GM19351 (cell line): Measurements from ENCODE around the gene CMTM3.
A peak's percentile ranks its signal among the peaks of the same experiment; 100 is the strongest.
"Not testable (repeated sequence)": the region's sequence is repeated elsewhere in the genome, so short reads cannot be mapped to it uniquely, and the experiment has no call there.

Source experiments
- ATAC-seq: cut with Tn5 transposase; IDR thresholded peaks from one replicate; pipeline ENCODE4 v1.9.1; 2021; ENCODE audit warnings: mild to moderate bottlenecking, moderate library complexity; ENCODE audit not compliant: unreplicated experiment

Gene CMTM3

DNA sequence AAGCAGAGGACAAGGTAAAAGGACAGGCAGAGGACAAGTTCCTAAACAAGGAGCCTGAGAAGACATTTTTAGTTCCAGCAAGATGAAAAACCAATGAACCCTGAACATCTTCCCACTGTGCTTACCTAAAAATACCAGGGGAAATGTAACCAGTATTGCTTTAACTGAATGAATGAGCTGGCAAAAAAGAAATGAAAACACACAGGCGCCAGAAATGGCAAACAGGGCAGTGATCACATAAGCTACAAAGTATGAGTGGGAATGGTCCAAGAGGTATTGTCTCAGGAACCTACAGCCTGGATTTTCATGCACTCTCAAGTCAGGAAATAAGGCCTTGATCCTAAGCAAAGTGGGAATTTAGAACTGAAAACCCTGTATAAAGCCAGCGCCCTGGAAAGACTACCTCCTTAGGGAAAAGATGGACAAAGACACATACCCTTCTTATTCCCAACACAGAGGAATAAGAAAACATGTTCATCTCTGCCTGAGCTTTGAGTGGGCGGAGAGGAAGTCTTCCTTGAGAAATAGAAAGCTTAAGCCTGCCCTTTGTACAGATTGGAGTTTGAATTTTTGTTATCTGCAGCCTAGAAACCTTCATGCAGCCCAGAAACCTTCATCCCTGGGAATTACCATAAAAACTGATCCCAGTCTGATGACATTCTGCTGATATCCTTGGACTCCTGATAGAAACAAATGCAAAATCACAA is 23.1 kb upstream of the CMTM3 start:
- ATAC-seq = no peak

DNA sequence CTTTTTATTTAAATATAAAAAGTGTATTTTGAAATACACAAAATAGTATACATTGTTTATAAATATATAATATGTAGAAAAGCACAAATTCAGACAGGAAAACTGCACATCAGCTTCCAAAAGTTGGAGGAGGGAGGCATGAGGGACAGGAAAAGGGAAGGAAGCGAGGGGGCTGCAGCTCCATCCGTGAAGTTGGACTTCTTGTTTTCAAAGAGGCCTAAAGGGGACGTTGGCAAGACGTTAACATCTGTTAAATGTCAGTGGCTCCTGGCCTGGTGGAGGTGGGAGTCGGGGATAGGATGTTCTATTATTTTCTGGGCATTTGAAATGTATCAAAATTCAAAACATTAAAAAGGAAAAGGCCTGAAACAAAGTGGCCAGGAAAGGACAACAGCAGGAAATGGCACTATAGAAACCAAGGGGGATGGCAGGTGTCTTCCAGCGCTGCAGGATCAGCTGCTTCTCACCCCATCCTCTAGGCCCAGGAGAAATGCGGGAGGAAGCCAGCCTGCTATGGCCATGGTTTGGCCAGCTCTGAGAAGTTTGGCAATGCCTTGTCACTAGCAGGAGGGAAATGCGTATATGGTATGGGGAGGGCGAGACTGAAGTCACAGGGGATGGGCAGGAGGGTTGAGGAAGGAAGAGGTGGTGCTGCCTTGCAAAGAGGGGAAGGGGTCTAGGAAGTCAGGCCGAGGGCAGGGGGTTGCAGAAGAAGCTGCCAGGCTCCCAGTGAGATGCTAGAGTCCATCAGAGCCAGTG is 18.8 kb upstream of the CMTM3 start:
- no peak for ATAC-seq

DNA sequence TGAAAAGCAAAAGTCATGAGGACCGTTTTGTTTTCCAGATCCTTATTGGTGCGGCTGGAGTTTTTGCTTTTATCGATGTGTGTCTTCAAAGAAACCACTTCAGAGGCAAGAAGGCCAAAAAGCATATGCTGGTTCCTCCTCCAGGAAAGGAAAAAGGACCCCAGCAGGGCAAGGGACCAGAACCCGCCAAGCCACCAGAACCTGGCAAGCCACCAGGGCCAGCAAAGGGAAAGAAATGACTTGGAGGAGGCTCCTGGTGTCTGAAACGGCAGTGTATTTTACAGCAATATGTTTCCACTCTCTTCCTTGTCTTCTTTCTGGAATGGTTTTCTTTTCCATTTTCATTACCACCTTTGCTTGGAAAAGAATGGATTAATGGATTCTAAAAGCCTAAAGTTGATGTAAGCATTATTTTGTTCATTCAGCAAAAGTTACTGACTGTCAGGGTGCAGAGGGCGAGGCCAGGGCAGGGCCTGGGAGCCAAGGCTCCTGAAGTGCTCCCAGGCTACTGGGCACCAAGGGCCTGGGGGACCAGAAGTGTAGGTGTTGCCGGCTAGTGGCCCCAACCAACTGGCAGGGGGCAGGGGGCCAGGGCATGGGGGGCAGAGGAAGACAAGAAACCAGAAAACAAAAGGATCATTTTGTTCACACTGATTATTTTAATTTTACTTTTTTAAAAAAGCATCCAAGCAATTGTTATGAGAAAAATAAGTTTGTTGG is 16.5 kb upstream of the CMTM3 start:
- no peak for ATAC-seq

DNA sequence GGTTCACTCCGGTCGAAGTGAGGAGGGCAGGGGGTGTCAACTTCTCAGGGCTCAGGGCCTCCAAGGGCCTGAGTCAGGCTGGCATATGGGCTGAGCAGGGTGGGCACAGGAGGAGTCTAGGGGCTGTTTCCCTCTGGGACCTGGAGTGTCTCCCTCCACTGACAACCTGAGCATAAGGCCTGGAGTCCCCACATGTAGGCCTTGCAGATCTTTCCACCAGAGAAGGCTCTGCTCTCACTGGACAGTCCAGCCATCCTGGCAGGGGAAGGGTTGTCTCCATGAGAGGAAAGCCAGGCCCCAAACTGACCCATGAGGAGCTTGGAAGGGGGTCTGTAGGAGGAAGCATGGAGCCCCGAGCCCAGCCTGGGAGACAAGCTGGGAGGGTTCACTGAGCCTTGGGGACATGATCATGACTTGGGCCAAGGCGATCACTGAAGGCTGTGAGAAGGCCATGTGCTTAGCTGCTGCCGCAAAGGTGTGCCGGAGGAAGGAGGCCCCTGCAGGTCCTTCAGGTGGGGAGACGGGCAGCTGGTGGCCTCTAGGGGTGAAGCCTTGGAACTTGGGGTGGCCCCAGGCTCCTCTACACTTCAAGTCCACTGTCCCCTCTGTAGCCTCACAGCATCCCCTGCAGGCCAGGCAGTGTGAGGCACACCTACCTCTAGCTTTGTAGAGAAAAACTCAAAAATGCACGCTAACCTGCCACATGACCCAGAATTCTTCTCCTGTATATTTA is 15.4 kb upstream of the CMTM3 start:
- ATAC-seq = peak; percentile 99

DNA sequence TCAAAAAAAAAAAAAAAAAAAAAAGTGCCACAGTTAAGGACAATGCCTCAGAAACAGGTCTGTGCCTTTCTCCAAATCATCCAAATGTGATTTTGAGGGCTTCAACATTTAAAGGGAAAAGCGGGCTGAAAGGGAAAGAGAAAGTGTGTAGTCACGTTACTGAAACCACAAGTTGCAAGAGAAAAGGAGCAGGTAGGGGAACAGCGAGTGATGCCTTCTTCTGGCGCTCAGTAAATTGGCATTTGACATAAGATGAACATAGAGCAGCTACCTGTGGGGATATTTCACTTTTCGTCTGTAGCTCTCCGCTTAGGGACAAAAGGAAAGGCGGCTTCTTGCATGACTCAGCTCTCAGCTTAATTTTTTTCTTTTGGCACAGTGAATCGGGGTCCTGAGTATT is 14.2 kb upstream of the CMTM3 start:
- no peak for ATAC-seq

DNA sequence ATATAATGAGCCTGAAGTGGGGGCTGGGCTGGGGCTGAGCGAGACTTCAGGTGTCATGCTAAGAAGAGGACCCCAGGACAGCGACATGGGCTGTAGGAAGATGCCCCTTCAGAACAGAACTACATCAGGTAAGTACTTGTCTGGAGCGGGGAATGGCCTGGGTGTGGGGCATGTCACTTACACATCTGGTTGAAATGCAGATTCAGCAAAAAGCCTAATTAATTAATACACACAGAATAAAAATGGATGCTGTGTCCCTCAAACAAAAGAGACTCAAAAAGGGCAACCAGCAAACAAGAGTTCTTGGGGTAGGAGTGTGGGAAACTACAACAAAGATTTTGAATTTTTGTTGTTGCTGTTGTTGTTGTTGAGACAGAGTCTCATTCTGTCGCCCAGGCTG is 13.5 kb upstream of the CMTM3 start:
- no peak for ATAC-seq

DNA sequence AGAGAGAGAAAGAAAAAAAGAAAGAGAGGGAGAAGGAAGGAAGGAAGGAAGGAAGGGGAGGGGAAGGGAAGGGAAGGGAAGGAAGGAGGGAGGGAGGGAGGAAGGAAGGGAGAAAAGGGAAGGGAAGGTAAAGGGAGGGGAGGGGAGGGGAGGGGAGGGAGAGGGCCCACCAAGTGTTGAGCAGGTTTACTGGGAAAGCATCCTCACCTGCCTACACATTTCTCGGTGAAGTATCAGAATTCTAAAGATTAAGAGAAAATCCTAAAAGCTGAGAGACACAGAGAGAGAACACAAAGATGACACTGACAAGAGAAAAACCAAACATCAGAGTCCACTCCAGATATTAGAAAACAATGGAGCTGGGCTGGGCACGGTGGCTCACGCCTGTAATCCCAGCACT is 12.3 kb upstream of the CMTM3 start:
- no peak for ATAC-seq

DNA sequence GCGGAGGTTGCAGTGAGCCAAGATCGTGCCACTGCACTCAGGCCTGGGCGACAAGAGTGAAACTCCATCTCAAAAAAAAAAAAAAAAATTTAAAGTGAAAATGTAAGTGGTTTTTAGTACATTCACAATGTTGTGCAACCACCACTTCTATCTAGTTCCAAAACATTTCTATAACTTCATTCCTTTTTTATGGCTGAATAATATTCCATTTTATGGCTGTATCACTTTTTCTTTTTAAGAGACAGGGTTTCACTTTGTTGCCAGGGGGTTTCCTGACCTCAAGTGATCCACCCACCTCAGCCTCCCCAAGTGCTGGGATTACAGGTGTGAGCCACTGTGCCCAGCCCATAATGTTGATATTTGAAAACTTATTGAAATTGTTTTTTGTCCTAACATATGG is 11.7 kb upstream of the CMTM3 start:
- no peak for ATAC-seq

DNA sequence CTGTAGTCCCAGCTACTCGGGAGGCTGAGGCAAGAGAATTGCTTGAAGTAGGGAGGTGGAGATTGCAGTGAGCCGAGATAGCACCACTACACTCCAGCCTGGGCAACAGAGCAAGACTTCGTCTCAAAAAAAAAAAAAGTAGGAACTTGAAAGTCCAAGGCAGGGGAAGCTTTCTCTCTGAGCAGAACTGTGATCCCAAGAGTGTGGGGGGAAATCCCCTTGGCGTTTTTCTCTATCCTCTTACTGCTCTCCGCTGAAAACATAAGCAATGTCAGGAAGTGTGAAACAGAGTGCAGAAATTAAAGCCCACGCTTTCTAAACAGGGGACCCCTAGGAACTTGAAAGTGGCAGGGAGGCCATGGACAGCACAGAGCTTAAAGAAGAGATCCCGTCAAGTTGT is 9.8 kb upstream of the CMTM3 start:
- no peak for ATAC-seq

DNA sequence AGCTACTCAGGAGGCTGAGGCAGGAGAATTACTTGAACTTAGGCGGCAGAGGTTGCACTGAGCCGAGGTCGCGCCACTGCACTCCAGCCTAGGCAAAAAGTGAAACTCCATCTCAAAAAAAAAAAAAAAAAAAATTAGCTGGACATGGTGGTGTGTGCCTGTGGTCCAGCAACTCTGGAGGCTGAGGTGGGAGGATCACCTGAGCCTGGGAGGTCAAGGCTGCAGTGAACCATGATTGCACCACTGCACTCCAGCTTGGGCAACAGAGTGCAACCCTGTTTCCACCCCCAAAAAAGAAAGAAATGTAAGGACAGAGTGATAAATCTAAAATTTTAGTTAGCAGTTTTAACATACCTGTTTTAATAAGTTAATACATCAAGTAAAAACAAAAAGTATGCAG is 7.9 kb upstream of the CMTM3 start:
- ATAC-seq = not testable (repeated sequence)

DNA sequence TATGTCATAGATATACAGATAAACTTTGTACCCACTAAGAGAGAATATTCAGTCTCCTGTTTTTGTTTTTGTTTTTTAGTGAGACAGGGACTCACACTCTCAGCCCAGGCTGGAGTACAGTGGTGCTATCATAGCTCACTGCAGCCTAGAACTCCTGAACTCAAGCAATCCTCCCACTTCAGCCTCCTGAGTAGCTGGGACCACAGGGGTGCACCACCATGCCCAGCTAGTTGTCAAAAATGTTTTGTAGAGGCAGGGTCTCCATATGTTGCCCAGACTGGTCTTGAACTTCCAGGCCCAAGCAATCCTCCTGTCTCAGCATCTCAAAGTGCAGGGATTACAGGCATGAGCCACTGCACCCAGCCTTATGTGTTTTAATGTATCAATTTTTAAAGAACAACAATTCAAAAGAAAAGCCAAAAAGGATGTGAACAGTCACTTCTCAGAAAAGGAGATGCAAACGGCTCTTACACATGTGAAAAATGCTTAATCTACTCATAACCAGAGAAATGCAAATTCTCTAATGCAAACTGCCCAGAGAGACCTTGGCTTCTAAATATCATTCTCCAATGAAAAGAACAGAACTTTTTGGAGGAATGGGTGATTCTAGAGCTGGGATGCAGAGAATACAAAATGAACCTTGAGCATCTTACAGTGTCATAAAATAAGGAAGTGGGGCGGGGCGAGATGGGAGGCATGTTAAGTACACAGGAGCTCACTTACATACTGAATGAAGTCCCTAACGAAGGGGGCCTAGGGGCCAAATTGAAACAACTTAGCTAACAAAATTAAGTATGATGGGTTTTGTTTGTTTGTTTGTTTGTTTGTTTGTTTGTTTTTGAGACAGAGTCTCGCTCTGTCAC is 7.3 kb upstream of the CMTM3 start:
- ATAC-seq = peak; percentile 73

DNA sequence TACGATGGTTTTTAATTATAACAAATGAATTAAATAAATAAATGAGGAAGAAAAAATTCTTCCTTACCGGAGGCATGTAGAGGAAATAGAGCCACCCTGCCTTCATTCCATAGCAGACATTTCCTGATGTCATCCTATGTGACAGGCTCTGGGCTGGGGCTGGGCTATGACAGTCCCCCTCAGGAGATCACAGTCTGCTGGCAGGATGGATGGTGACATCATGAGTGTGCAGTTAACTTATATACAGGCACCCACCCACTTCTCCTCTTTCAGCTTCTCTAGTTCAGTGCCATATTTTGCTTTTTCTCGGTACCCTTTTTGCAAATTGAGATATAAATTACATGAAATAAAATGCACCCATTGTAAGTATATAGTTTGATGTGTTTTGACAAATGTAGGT is 6.4 kb upstream of the CMTM3 start:
- no peak for ATAC-seq

DNA sequence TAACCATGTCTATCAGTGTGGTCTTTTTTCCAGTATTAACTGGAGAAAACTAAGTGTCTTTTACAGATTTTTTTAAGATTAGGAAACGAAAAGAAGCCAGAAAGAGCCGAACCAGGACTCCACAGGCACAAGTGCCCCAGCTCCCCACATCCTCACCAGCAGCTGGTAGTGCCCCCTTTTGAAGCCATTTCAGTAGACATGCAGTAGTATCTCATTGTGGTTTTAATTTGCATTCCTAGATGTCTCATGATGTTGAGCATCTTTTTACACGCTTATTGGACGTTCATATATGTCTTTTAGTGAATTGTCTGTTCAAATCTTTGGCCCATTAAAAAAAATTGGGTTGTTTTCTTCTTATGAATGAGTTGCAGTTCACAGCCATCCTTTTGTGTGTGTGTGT is 4.8 kb upstream of the CMTM3 start:
- ATAC-seq = no peak

DNA sequence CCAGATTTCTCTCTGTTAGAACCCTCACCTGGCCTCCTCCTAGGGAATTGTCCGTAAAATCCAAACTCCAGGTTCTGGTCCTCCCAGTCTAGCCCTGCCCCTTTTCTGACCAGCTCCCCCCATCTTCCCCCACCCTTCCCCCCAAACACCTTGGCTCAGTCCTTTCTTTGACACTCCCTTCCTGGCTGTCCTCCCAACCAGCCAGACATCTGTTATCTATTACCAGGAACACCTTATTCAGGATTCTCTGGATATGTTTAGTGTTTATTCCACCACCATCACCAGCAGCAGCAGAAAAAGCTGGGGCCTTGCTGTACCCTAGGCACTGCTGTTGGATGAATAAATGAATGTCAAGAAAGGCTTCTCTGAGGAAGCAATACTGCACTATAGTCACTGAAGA is 4.0 kb upstream of the CMTM3 start:
- ATAC-seq = no peak

DNA sequence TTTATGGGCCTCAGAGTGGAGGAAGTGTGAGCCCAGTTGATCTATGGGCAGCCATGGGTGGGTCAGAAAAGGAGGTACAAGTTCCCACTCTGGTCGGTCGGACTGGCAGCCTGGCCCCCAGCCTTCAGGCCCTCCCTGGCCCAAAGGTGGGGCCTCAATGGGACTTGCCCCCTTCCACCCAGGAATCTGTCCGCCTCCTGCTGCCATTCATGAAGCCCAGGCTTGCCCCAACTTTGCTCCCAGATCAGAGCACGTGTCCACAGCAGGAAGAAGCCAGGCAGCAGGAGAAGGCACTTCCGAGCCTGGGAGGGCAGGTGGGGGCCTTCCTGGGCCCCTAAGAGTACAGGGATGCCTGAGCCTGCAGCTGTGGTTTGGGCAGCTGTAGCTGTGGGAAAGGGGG is 3.0 kb upstream of the CMTM3 start:
- ATAC-seq = no peak

DNA sequence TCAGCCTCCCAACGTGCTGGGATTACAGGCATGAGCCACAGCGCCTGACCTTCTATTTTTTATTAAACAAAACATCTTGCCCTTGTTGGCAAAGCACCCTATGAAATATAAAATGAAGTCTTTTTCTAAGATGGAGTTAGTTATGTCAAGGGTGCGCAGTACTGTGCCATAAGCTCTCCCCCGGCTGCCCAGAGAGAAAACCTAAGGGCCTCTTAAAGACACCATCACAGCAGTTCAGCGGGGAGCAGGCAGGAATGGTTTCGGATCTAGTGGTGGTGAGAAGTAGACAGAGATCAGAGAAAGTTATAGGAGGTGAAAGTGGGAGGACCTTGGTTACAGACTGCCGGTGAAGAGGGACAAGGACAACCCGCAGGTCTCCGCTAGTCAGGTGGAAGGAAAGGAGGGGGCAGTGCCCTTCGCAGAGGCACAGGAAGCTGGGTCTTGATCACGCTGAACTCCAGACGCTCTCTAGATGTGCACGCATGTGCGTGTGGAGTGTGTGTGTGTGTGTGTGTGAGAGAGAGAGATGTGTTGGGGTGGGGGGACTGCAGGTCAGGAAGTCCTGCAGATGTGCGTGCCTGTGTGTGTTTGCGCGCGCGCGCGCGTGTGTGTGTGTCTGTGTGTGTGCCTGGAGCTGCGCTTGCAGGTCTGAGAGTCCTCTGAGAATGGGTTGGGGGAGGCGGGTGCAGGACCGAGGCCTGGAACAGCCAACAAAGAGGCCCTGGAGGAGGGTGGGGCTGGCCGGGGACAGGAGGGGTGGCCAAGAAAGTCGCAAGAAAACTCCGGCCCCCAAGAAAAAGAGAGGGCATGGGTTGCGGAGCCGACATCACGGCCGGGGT is 748 bp upstream of the CMTM3 start:
- ATAC-seq = peak; percentile 21

DNA sequence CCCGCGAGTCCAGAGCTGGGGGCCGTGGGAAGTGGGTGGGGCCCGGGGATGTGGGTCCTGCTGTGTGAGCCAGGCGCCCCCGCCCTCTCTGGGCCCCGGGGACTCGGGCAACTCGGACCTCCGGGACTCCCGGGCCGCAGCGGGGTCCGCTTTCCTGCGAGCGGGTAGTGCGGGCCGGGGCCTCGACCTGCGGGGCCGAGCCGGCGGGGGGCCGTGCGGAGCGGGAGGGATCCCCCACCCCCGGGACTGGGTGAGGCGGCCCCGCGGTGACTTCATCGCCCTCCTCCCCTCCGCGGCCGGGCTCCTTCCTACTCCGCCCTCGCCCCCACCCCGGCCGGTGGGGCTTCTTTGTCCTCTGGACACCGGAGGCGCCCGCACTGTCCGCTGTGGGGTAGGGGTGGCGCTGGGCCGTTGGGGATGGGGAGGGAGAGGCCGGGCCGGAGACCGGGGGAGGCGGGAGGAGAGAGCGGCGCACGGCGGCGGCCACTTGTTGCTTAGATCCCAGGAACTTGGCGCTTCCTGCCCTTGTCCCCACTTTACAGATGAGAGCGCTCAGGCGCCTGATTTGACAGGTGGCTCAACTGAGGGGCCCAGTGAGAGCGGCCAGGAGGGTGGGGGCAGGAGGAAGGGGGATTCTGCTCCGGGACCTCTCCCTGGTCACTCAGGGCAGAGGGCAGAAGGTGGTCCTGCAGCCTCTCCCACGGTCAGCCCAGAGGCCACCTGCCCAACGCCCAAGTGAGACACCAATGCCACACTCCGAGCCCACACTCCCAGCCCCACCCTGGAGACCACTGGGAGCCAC is 874 bp downstream of the CMTM3 start:
- peak; percentile 11 for ATAC-seq

DNA sequence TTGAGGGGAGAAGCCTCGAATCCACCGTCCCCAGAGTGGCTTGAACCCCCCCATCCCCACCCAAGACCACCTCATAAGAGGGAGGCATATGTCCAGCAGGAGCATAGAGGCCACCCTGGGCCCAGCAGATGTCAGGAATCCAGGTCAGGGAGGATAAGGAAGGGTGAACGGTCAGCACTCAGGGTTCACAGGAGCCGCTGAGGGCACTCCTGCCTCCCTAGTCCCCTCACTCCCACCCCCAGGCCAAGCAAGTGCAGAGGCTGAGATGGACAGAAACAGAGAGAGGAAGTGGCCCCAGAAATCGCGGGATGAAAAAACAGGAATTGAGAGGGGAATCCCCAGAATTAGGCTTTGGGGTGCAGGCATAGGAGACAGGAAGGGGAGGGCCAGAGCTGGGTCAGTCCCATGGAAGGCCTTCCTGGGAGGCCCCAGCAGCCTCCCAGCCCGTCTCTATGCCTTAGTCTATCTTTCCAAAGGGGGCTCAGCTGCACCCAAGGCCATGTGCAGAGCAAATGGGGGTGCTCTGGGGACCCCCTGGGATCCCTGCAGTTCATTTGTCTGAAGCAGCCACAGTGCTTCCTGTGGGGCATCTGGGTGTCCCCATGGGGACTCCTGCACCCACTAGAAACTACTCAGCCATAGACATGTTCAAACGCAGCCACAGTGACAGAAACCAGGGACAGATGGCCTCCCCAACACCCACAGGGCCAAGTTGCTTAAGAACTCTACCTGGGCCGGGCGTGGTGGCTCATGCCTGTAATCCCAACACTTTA is 1.7 kb downstream of the CMTM3 start:
- ATAC-seq = peak; percentile 34
